IMR-90 (cell line): ENCODE results near the gene DMRT1. TPM values are rescaled to one million over a fixed set of nuclear protein-coding genes. Genes with fewer than 3 reads are reported as not detected.

Experiments
- ATAC-seq: fragments of 200-7000 bp; cut with Tn5 transposase; 2 replicates; pipeline ENCODE4 v1.9.1; 2020; ENCODE audit warnings: low read depth, mild to moderate bottlenecking, moderate library complexity
- BruUV-seq: library from RNA; stranded (reverse); fragments of 400-500 nt; replicated peaks from 2 replicates; lab custom pipeline; 2021; lab: Mats Ljungman, UMichigan
- CTCF ChIA-PET: fragments of 300-600 bp; formaldehyde crosslinking; extraction: SDS; loops from one replicate; lab custom pipeline; 2021; ENCODE audit warnings: antibody characterized with exemption; lab: Yijun Ruan, JAX
- POLR2A ChIA-PET: fragments of 300-600 bp; sonication (Branson Sonifier 250); formaldehyde crosslinking; loops from one replicate; lab custom pipeline; 2022; ENCODE audit warnings: antibody characterized with exemption; ENCODE audit not compliant: unreplicated experiment; lab: Charles Lee
- DNase-seq: peaks from one replicate; pipeline ENCODE4 v3.0.0; 2013
- H2AFZ ChIP-seq: replicated peaks from 2 replicates; pipeline ENCODE3; 2013; ENCODE audit warnings: low read length, mild to moderate bottlenecking; ENCODE audit not compliant: poor library complexity
- H2AK5ac ChIP-seq: 2 replicates; pipeline ENCODE4 v1.6.1; 2013; ENCODE audit warnings: low read depth, low read length, inconsistent platforms
- H2AK9ac ChIP-seq: replicated peaks from 2 replicates; pipeline ENCODE3; 2013; ENCODE audit warnings: mild to moderate bottlenecking, low read depth, low read length, moderate library complexity; ENCODE audit not compliant: poor library complexity
- H2BK120ac ChIP-seq: 2 replicates; pipeline ENCODE4 v1.6.1; 2013; ENCODE audit warnings: low read depth, low read length, inconsistent platforms
- H2BK15ac ChIP-seq: 3 replicates; pipeline ENCODE4 v1.6.1; 2013; ENCODE audit warnings: low read depth, low read length, inconsistent platforms
- H2BK20ac ChIP-seq: 2 replicates; pipeline ENCODE4 v1.6.1; 2013; ENCODE audit warnings: low read depth, mild to moderate bottlenecking, inconsistent platforms, low read length, moderate library complexity
- H2BK5ac ChIP-seq: 2 replicates; pipeline ENCODE4 v1.6.1; 2013; ENCODE audit warnings: mild to moderate bottlenecking, low read depth, low read length, inconsistent platforms; ENCODE audit not compliant: poor library complexity, severe bottlenecking
- H3K14ac ChIP-seq: replicated peaks from 2 replicates; pipeline ENCODE4 v1.6.1; 2013; ENCODE audit warnings: low read depth, low read length, inconsistent platforms
- H3K18ac ChIP-seq: 2 replicates; pipeline ENCODE4 v1.6.1; 2013; ENCODE audit warnings: low read depth, low read length, control low read depth
- H3K23ac ChIP-seq: 2 replicates; pipeline ENCODE4 v1.6.1; 2013; ENCODE audit warnings: low read depth, low read length, inconsistent platforms
- H3K27ac ChIP-seq: 2 replicates; pipeline ENCODE4 v1.5.1; 2013; ENCODE audit warnings: mild to moderate bottlenecking, control low read depth, low read length; ENCODE audit not compliant: insufficient read depth
- H3K27me3 ChIP-seq: 2 replicates; pipeline ENCODE4 v1.6.1; 2013; ENCODE audit warnings: low read length; ENCODE audit not compliant: control insufficient read depth, insufficient read depth
- H3K36me3 ChIP-seq: 2 replicates; pipeline ENCODE4 v1.6.1; 2013; ENCODE audit warnings: low read length, mixed read lengths; ENCODE audit not compliant: control insufficient read depth, insufficient read depth
- H3K4ac ChIP-seq: 2 replicates; pipeline ENCODE4 v1.6.1; 2013; ENCODE audit warnings: low read depth, low read length, inconsistent platforms
- H3K4me1 ChIP-seq: 2 replicates; pipeline ENCODE4 v1.6.1; 2013; ENCODE audit warnings: low read length, mixed read lengths; ENCODE audit not compliant: control insufficient read depth, insufficient read depth
- H3K4me2 ChIP-seq: 2 replicates; pipeline ENCODE4 v1.6.1; 2013; ENCODE audit warnings: low read depth, mild to moderate bottlenecking, control low read depth, low read length, moderate library complexity
- H3K4me3 ChIP-seq: 2 replicates; pipeline ENCODE4 v1.5.1; 2013; ENCODE audit warnings: low read depth, mild to moderate bottlenecking, control low read depth, low read length, moderate library complexity; ENCODE audit not compliant: insufficient read depth
- H3K56ac ChIP-seq: 2 replicates; pipeline ENCODE4 v1.6.1; 2013; ENCODE audit warnings: low read length, inconsistent platforms; ENCODE audit not compliant: insufficient read depth; ENCODE audit errors: extremely low read depth
- H3K79me1 ChIP-seq, 2 experiments: 2 replicates each; pipeline ENCODE4 v1.6.1; 2013; ENCODE audit warnings: low read length in 2 of 2, inconsistent platforms in 1 of 2, low read depth in 1 of 2
- H3K9ac ChIP-seq: 2 replicates; pipeline ENCODE4 v1.6.1; 2013; ENCODE audit warnings: low read depth, low read length, control low read depth
- H3K9me1 ChIP-seq: 2 replicates; pipeline ENCODE4 v1.6.1; 2013; ENCODE audit warnings: low read length, inconsistent platforms; ENCODE audit not compliant: insufficient read depth
- H3K9me3 ChIP-seq: 2 replicates; pipeline ENCODE4 v1.6.1; 2013; ENCODE audit warnings: low read length; ENCODE audit not compliant: control insufficient read depth, insufficient read depth
- H4K20me1 ChIP-seq: 2 replicates; pipeline ENCODE4 v1.6.1; 2013; ENCODE audit warnings: low read length, inconsistent platforms; ENCODE audit not compliant: insufficient read depth
- H4K5ac ChIP-seq: 2 replicates; pipeline ENCODE4 v1.6.1; 2013; ENCODE audit warnings: mild to moderate bottlenecking, low read depth, low read length, control low read depth
- H4K8ac ChIP-seq, 2 experiments: 2 replicates each; pipeline ENCODE4 v1.6.1; 2013; ENCODE audit warnings: low read depth in 2 of 2, low read length in 2 of 2, control low read depth in 1 of 2, inconsistent platforms in 1 of 2
- H4K91ac ChIP-seq: 2 replicates; pipeline ENCODE4 v1.6.1; 2013; ENCODE audit warnings: low read depth, low read length, inconsistent platforms; ENCODE audit not compliant: insufficient read depth
- CEBPB ChIP-seq: IDR thresholded peaks from 2 replicates; pipeline ENCODE4 v1.6.1; 2012; ENCODE audit warnings: low read depth, low read length, improper control_type of control experiment
- CTCF ChIP-seq: conservative IDR thresholded peaks from 2 replicates; pipeline ENCODE4 v1.5.1; 2012; ENCODE audit warnings: mild to moderate bottlenecking, low read depth, low read length, improper control_type of control experiment
- SMC3 ChIP-seq: fragments of 150-350 bp; IDR thresholded peaks from 2 replicates; pipeline ENCODE4 v1.6.1; 2016; ENCODE audit warnings: low read depth, mild to moderate bottlenecking, antibody characterized with exemption, low read length, moderate library complexity
- WGBS, 2 experiments: methylation state at CpG; one replicate each; pipeline versions ENCODE4 v1.1.5 to v1.1.7; 2013; ENCODE audit warnings: missing lambda C conversion rate in 2 of 2; ENCODE audit not compliant: insufficient read length in 1 of 2; ENCODE audit errors: extremely low coverage in 2 of 2; 5-methylcytosine and 5-hydroxymethylcytosine counted together
- dilution Hi-C: fragments of 300-500 bp; cut with HindIII; formaldehyde crosslinking; loops from one replicate; pipeline ENCODE4 v1.14.3; 2018; ENCODE audit warnings: low sequenced_read_pairs; ENCODE audit not compliant: unreplicated experiment
- in situ Hi-C: fragments of 300-500 bp; cut with MboI; formaldehyde crosslinking; loops from 3 replicates; pipeline ENCODE4 v1.14.3; 2019; ENCODE audit warnings: low sequenced_read_pairs, inconsistent platforms, mixed read lengths
- intact Hi-C: fragments of 100-400 bp; cut with micrococcal nuclease; formaldehyde crosslinking; loops from 2 replicates; pipeline ENCODE4 v1.10.0; 2022
- polyA plus RNA-seq, 3 experiments: library from polyadenylated mRNA; depleted of rRNA; stranded (reverse); fragments of >200 nt; gene quantifications; 2 replicates each; pipeline ENCODE4 v1.2.3, GENCODE V29; 2012; ENCODE audit warnings: low replicate concordance in 1 of 3
- total RNA-seq: library from RNA; depleted of rRNA; stranded (reverse); fragments of >200 nt; gene quantifications from 2 replicates; pipeline ENCODE4 v1.2.3, GENCODE V29; 2012

DMRT1 gene
- total and polyA plus RNA-seq, 2 of the 4 experiments (the other 2 are of a cell fraction): not detected

DNA sequence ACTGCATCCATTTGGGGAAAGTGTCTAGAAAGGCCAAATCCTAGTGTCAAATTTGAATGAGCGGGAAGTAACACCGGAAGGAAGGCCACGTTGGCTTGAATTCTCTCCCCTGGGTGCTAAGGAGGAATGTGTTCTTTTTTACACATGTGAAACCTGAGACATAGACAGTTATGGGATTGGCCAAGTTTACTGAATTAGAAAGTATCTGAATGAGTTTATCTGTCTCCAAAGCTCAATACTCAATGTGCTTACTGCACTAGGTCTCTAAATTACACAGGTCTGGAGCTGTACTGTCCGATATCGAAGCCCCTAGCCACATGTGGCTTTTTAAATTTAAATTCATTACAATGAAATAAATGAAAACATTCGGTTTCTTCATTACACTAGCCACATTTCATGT is 6.0 kb downstream of the DMRT1 start:
- intact Hi-C loops: no loop called here
- dilution Hi-C loops: no loop called here
- Histone ChIP-seq H3K4me2 (no peak overlapping the region), H3K9me1 (no peaks in the 10 kb centered on the region), H2AK9ac (no peak overlapping the region), H3K23ac (no peak overlapping the region), H3K9me3 (no peaks in the 10 kb centered on the region), H3K4ac (no peak overlapping the region), H2AK5ac (no peak overlapping the region), H2BK5ac (no peak overlapping the region), H3K27me3 (peaks cover 32% of the 10 kb centered on the region), H4K8ac (no peak overlapping the region), H3K9ac (no peak overlapping the region), H4K20me1 (no peaks in the 10 kb centered on the region), H3K36me3 (no peaks in the 10 kb centered on the region), H3K18ac (no peak overlapping the region), H3K4me3 (no peak overlapping the region), H3K14ac (no peak overlapping the region), H3K56ac (no peak overlapping the region), H3K4me1 (no peaks in the 10 kb centered on the region), H2BK20ac (no peak overlapping the region), H4K91ac (no peak overlapping the region), H3K27ac (no peak overlapping the region), H2BK120ac (no peak overlapping the region), H2AFZ (no peak overlapping the region), H2BK15ac (no peak overlapping the region), H3K79me1 (no peaks in the 10 kb centered on the region), H4K5ac (no peak overlapping the region)
- CTCF ChIA-PET: interaction anchor here (1.0 kb wide), 1 partner anchor 42 kb away, joined by 3 read pairs; no protein-coding TSS in a partner anchor
- no TSS peak for BruUV-seq
- POLR2A ChIA-PET: interaction anchor here (0.6 kb wide), 1 partner anchor 52 kb away, joined by 3 read pairs; no protein-coding TSS in a partner anchor
- no peak for DNase-seq
- WGBS, 2 experiments: no CpG with 5 or more reads among the region's 6 CpGs
- TF ChIP-seq CTCF: no peak
- no peak for TF ChIP-seq CEBPB
- no peak for TF ChIP-seq SMC3
- no peak for ATAC-seq
- in situ Hi-C loops: no loop called here
